ENCODE results near the gene MS4A10. TPM values are rescaled to one million over a fixed set of nuclear protein-coding genes. Genes with fewer than 3 reads are reported as not detected.

MS4A10 gene
- total and polyA plus RNA-seq, 2 of the 8 experiments (the other 6 are each of a cell fraction or from before 2014, with no cell fraction given), result not detected

DNA sequence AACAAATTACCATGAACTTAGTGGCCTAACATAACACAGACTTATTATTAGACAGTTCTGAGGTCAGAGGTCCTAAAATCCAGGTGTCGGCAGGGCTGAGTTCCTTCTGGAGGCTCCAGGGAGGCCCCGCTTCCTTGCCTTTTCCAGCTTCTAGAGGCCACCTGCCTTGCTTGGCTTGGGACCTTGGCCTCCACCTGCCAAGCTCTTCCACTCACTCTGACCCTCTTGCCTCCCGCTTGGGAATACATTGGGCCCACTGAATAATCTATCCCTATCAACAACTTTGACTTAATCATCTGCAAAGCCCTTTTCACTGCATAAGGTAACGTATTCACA is 3.2 kb upstream of the MS4A10 start:
- Histone ChIP-seq H3K4ac (replicated peaks; ENCODE audit: insufficient read length, low read depth, low read length) (no peak overlapping the region), H3K27ac (ENCODE audit: low read depth, low read length) (no peak overlapping the region), H3K23ac (ENCODE audit: insufficient read length) (no peak overlapping the region), H3K14ac (ENCODE audit: insufficient read length) (no peak overlapping the region), H3K4me1 (replicated peaks in 1 of 4; ENCODE audit: control insufficient read depth in 3 of 4, insufficient read depth in 4 of 4, low read length in 3 of 4) (no peaks in the 10 kb centered on the region; a peak in 1 of 7 replicates), H3K4me2 (ENCODE audit: insufficient read depth in 1 of 2, low read depth in 2 of 2, low read length in 2 of 2) (no peak overlapping the region), H3K56ac (replicated peaks; ENCODE audit: insufficient read length, low read depth, low read length) (no peak overlapping the region), H3K79me2 (ENCODE audit: control insufficient read depth in 1 of 2, insufficient read depth in 2 of 2, low read length in 2 of 2) (no peaks in the 10 kb centered on the region), H2AK5ac (ENCODE audit: low read depth, low read length) (no peak overlapping the region), H3K36me3 (ENCODE audit: control insufficient read depth in 2 of 4, insufficient read depth in 4 of 4, low read length in 3 of 4) (no peaks in the 10 kb centered on the region), H3K27me3 (replicated peaks in 1 of 4; ENCODE audit: control insufficient read depth in 3 of 4, extremely low read depth in 1 of 4, insufficient read depth in 3 of 4, low read length in 3 of 4) (no peaks in the 10 kb centered on the region; a peak in 1 of 7 replicates), H2AFZ (ENCODE audit: low read length) (no peak overlapping the region), H4K5ac (ENCODE audit: insufficient read length, low read depth, low read length) (no peak overlapping the region), H2BK15ac (ENCODE audit: low read length) (no peak overlapping the region), H4K8ac (ENCODE audit: extremely low read depth, insufficient read depth, low read length) (no peak overlapping the region), H3K9ac (replicated peaks in 1 of 4; ENCODE audit: extremely low read depth in 1 of 4, low read depth in 3 of 4, low read length in 3 of 4) (no peak overlapping the region), H2BK120ac (replicated peaks; ENCODE audit: low read depth, low read length) (no peak overlapping the region), H3K9me3 (ENCODE audit: insufficient read depth in 2 of 2, low read depth in 1 of 2, low read length in 1 of 2) (0 out of 4 replicates have a peak, but pooled peaks cover 0 to 3% of the 10 kb centered on the region in 2 experiments), H3K23me2 (ENCODE audit: low read depth, low read length) (no peaks in the 10 kb centered on the region), H3K18ac (ENCODE audit: extremely low read depth, low read length) (no peak overlapping the region), H4K91ac (replicated peaks; ENCODE audit: insufficient read length, low read length) (no peak overlapping the region), H3K4me3 (ENCODE audit: extremely low read depth in 1 of 4, insufficient read depth in 2 of 4, low read depth in 3 of 4, low read length in 4 of 4) (no peak overlapping the region), H3K79me1 (ENCODE audit: low read depth, low read length) (no peaks in the 10 kb centered on the region), H4K20me1 (replicated peaks in 1 of 2; ENCODE audit: control insufficient read depth in 1 of 2, insufficient read depth in 2 of 2, low read length in 2 of 2) (no peaks in the 10 kb centered on the region), H2BK5ac (ENCODE audit: low read depth, low read length) (no peak overlapping the region), H2BK20ac (ENCODE audit: low read length) (no peak overlapping the region), H2BK12ac (ENCODE audit: low read depth, low read length) (no peak overlapping the region)
- ChIA-PET CTCF (ENCODE audit: partially characterized antibody) (interaction anchor here (0.7 to 11.8 kb wide), 7 partner anchors 13 to 106 kb away, joined by 3 to 145 read pairs (median 3); partner anchors contain the start of gene MS4A15), POLR2A (ENCODE audit: partially characterized antibody) (no interaction called here)
- no peak for FAIRE-seq
- 83% methylated on average over 4 of the region's 4 CpGs; no CpG with 5 or more reads in 1 of the 2 experiments for WGBS, 2 experiments (ENCODE audit: extremely low coverage in 1 of 2, insufficient coverage in 1 of 2, insufficient read length in 1 of 2, insufficient replicate concordance in 2 of 2, low coverage in 1 of 2, low lambda C conversion rate in 2 of 2, missing lambda C conversion rate in 1 of 2)
- DNase-seq (ENCODE audit: low read depth in 1 of 2, low spot score in 2 of 2), result no peak
- TF ChIP-seq SRF (IDR thresholded peaks at IDR 0.05; ENCODE audit: low read depth, low read length) (no peak), KDM1A (IDR thresholded peaks at IDR 0.05; ENCODE audit: borderline replicate concordance, low read length) (no peak), BCL11A (IDR thresholded peaks at IDR 0.05; ENCODE audit: low read depth in 2 of 2, low read length in 2 of 2) (no peak), KDM4A (IDR thresholded peaks at IDR 0.05; ENCODE audit: low read depth, low read length, severe bottlenecking) (no peak), RNF2 (IDR thresholded peaks at IDR 0.05; ENCODE audit: borderline replicate concordance, low read depth, low read length, missing control alignments, poor library complexity, severe bottlenecking) (no peak), TCF12 (IDR thresholded peaks at IDR 0.05; ENCODE audit: low read depth, low read length) (no peak), SAP30 (IDR thresholded peaks at IDR 0.05; ENCODE audit: insufficient read depth, insufficient replicate concordance, low read length) (no peak), SIRT6 (IDR thresholded peaks at IDR 0.05; ENCODE audit: low read length) (no peak), ZNF274 (IDR thresholded peaks at IDR 0.05; ENCODE audit: borderline replicate concordance, extremely low read depth, low read length) (no peak)
- TF ChIP-seq, protein P1, sequence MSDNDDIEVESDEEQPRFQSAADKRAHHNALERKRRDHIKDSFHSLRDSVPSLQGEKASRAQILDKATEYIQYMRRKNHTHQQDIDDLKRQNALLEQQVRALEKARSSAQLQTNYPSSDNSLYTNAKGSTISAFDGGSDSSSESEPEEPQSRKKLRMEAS (IDR thresholded peaks at IDR 0.05), result no peak

Data from H1 (cell line).